NCI-H748 treated with DMSO at 0.1 percent for 48 hours (cell line): Measurements from ENCODE around the gene TTLL7.

Source experiments
- DNase-seq: peaks from one replicate; lab custom pipeline; 2025; lab: John Stamatoyannopoulos, UW

TTLL7 gene, protein sequence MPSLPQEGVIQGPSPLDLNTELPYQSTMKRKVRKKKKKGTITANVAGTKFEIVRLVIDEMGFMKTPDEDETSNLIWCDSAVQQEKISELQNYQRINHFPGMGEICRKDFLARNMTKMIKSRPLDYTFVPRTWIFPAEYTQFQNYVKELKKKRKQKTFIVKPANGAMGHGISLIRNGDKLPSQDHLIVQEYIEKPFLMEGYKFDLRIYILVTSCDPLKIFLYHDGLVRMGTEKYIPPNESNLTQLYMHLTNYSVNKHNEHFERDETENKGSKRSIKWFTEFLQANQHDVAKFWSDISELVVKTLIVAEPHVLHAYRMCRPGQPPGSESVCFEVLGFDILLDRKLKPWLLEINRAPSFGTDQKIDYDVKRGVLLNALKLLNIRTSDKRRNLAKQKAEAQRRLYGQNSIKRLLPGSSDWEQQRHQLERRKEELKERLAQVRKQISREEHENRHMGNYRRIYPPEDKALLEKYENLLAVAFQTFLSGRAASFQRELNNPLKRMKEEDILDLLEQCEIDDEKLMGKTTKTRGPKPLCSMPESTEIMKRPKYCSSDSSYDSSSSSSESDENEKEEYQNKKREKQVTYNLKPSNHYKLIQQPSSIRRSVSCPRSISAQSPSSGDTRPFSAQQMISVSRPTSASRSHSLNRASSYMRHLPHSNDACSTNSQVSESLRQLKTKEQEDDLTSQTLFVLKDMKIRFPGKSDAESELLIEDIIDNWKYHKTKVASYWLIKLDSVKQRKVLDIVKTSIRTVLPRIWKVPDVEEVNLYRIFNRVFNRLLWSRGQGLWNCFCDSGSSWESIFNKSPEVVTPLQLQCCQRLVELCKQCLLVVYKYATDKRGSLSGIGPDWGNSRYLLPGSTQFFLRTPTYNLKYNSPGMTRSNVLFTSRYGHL

DNA sequence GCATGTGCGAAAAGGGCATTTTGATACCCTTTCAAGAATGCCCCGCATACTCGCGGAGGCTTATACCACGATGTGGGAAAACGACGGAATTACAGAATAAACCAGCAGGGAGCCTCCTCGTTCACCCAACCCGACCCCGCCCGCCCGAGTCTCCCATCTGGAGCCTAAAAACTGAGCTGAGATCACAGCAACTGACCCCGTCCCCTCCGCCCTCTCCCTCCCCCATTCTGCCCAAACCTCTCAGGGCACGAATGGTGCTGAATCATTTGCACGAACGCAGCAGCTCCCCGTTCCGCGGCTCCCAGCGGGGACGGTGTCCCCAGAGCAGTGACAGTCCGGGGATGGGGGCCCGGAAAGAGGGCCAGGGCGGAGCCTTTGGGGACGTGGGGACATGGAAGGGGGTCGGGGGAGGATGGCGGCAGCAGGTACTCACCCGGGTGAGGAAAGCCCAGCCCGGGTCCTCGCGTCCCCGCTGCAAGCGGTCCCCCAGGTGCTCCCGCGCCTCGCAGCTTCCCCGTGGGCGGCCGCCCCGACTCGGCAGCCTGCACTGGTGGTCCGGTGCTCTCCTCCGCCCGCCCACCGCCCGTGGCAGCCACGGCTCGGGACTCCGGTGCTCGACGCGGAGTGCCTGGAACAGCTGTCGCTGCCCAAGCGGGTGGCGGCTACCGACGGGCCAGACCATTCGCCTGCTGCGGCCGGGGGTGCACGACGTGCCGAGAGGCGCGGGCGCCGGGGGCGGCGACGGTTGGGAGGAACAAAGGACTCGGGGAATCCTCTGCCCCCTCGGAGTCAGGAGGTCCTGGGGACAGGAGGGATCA lies at the start of gene TTLL7:
TTLL7 (minus strand) TSS at position 635 of the 818 bp plus-strand sequence. CDS start 46,921 bp downstream, outside the sequence.
- DNase-seq = peak; percentile 65

DNA sequence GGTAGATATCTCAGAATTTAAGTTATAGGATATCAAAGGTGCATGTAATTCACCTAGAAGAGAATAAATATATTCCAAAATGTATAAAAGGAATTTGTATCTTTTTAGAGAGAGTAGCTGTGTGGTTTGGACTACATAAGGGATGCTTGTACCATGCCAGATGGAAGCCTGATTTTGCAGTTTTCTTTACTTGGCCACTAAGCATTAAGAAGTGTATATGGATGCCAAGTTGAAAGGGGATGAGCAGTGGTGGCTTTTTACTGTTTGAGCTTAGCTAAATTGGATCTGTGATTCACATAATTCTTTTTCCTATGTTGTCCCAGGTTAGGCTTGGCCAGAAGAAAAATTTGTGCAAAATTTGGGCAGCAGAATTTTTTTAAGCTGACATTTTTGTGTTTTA lies 43.5 kb upstream of the TTLL7 start:
- DNase-seq = no peak

DNA sequence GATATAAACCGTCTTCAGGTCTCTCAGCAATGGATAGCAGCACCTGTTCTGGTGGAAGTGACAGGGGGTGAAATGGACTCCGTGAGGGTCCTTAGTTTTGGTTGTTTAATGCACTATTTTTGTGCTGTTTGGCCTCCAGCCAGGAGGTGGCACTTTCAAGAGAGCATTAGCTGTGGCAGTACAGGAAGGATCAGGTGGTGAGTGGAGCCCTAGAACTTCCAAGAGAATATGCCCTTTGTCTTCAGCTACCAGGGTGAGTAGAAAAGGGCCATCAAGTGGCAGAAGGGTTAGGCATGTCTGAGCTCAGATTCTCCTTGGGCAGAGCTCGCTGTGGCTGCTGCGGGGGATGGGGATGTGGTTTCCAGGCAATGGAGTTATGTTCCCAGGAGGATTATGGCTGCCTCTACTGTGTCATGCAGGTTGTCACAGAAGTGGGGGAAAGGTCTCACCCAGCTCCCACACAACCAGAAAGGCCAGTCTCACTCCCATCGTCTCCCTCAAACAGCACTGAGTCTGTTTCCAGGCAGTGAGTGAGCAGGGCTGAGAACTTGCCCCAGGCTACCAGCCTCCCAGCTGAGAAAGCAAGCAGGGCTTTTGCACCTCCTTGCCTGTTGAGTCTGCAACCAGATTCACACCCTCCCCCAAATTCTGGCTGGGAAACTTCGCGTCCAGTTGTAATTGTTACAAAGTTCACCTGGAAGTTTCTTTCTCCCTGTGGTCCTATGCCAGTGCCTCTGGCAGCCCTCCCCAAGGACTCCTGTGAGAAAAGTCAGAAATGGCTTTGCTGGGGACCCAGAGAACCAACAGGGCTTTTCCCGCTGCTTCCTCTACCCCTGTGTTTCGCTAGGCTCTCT lies 39.1 kb upstream of the TTLL7 start:
- no peak for DNase-seq

DNA sequence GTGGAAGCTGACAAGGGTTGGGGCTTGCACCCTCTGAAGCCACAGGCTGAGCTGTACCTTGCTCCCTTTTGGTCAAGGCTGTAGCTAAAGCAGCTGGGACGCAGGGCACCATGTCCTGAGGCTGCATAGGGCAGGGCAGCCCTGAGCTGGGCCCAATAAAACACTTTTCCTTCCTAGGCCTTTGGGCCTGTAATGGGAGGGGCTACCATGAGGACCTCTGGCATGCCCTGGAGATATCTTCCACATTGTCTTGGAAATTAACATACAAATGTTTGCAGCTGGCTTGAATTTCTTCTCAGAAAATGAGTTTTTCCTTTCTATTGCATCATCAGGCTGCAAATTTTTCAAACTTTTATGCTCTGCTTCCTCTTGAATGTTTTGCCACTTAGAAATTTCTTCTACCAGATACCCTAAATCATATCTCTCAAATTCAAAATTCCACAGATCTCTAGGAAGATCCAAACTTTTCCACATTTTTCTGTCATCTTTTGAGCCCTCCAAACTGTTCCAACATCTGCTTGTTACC lies 32.9 kb upstream of the TTLL7 start:
- DNase-seq = no peak

DNA sequence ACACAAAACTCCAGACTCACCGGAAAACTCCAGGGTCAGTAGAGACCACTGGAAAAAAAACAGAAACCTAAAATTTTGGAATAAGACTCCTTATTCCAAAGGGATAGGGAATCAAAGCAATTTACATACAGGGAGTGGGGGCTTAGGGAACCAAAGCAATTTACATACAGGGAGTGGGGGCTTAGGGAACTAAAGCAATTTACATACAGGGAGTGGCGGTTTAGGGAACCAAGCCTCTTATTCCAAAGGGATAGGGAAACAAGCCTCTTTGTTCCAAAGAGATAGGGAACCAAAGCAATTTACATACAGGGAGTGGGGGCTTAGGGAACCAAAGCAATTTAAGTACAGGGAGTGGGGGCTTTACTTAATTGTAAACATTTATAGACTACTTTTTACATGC lies 28.4 kb upstream of the TTLL7 start:
- DNase-seq = no peak

DNA sequence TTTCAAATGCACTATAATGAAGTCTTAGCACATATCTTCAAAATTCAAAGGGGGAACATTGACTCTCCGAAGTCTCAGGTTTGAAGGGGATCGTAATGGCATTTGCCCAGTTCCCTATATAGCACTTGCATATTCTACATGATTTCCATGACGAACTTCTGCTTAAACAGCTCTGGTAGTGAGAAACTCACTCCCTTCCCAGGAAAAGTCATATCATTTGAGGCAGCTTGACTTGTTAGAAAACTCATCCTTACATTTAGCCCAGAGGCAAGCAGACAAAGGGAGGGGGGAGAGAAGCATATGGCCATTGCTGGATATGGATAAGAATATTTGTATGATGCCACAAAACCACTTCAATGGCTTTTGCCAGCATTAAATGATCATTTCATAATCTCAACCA lies 27.0 kb upstream of the TTLL7 start:
- no peak for DNase-seq

DNA sequence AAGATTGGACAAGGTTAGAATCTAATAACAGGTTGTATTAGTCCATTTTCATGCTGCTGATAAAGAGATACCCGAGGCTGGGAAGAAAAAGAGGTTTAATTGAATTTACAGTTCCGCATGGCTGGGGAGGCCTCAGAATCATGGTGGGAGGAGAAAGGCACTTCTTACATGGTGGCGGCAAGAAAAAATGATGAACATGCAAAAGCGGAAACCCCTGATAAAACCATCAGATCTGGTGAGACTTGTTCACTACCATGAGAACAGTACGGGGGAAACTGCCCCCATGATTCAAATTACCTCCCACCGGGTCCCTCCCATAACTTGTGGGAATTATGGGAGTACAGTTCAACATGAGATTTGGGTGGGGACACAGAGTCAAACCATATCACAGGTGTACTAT lies 22.9 kb upstream of the TTLL7 start:
- DNase-seq = no peak

DNA sequence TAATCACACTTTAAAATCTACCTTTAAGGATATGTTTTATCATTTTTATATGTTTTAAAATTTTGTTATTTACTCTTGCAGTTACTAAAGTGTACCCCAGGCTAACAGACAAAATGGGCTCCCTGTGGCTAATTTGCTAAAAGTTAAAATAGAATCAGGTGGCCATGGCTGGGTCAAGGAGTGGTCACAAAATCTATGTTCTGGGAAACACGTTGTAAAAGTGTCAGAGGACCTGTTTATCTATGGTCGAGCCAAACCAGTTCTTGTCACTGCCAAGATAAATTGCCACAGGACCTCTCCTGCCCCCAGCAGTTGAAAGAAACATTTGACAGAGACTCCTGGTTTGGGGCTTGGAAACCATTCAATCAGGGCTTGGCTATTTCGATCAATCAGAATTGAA lies 21.2 kb upstream of the TTLL7 start:
- peak; percentile 35 for DNase-seq

DNA sequence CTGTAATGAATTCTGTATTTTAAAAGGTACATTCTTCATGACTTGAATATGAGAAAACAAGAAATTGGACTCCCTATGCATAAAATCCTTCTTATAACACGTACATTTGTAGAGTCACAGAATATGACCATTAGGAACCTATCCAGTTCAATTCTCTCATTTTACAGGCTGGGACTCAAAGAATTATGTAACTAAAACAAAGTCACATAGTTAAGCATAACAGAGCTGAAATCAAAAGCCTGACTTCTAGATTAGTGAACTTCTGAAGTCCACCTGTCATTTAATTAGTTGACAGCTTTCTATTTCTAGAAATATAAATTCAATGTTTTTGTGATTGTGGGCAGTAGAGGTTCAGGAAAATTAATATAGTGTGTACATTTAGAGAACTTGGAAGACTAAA lies 20.3 kb upstream of the TTLL7 start:
- DNase-seq = no peak

DNA sequence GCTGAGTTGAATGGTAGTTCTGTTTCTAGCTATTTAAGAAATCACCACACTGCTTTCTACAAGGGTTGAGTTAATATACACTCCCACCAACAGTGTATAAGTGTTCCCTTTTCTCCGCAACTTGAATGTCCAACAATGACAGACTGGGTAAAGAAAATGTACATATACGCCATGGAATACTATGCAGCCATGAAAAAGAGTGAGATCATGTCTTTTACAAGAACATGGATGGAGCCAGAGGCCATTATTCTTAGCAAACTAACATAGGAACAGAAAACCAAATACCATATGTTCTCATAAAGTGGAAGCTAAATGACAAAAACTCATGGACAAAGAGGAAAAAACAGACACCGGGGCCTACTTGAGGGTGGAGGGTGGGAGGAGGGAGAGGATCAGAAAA lies 14.8 kb upstream of the TTLL7 start:
- no peak for DNase-seq

DNA sequence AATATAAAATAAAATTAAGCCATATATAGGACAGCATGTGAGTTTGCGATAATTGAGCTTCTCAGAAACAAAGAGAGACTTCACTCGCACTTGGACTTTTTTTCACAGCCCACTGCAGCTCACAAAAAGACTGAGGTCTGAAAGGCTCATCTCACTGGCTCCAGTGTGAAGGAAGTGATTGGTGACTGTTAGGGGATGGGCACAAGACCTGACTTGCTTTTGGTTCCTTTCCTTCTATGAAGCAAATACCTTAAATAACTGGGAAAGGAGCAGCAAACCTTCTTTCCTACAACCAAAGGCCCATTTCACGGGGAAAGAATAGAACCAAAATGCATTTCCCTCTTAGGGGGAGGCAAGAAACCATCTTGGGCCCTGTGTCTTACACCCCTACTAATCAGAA lies 13.1 kb upstream of the TTLL7 start:
- no peak for DNase-seq

DNA sequence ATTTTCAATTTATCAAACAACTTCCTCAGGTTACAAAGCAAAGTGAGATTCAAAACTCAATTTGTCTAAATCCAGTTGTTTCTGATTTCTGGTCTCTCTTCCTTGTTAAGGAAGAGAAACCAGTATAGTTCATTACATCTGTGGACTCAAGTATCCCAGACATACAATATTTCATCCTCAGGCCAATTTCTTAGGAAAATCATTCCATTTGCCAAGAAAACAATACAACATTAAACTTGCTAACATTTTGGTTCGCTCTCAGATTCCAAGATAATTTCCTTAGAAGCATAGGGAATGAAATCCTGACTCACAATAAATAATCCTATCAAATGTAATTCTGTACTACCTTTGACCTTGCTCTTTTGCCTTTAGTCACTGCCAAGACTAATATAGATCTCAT lies 11.2 kb upstream of the TTLL7 start:
- DNase-seq = no peak

DNA sequence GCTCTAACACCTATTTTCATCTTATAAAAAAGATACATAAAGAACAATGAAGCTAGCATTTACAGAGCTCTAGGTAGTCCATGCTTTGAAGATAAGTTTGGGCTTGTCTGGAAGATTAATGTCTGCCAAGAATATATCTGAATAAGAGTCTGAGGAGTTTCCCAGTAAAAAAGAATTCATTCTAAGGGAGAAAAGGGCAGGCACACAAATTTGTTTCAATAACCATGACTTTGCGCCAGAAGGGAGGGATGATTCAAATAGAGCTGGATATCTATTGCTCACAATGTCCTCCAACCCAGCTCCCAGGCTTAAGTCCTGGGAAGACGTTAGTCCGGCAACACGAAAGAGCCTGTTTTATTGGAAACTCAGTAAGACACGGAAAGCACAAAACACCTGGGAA lies 9.7 kb upstream of the TTLL7 start:
- no peak for DNase-seq

DNA sequence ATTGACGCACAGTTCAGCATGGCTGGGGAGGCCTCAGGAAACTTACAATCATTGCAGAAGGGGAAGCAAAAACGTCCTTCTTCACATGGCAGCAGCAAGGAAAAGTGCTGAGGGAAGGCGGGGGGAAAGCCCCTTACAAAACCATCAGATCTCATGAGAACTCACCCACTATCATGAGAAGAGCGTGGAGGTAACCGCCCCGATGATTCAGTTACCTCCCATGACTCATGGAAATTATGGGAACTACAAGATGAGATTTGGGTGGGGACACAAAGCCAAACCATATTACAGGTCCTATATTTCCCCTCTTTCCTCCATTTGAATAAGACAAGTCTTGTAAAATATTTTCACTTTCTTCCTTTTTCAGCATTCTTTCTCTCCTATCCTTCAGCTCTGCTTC lies 7.7 kb upstream of the TTLL7 start:
- DNase-seq = no peak

DNA sequence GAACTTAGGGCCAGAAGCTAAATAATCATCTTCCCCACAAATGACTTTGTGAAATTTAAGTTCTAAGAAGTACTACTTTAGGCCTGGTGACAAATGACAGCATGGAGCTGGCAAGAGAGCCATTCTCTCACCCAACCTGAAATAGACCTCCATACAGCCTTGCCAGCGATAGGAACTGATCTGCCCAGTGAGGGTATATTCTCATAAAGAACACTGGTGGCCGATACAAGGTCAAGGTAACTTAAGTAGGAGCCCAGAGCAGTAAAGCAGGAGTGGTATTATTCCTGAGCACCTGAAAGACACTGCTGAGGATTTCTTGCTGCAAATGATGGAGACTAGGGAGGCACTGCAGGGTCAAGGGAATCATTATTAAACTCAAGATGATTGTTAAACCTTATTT lies 2.6 kb upstream of the TTLL7 start:
- no peak for DNase-seq

DNA sequence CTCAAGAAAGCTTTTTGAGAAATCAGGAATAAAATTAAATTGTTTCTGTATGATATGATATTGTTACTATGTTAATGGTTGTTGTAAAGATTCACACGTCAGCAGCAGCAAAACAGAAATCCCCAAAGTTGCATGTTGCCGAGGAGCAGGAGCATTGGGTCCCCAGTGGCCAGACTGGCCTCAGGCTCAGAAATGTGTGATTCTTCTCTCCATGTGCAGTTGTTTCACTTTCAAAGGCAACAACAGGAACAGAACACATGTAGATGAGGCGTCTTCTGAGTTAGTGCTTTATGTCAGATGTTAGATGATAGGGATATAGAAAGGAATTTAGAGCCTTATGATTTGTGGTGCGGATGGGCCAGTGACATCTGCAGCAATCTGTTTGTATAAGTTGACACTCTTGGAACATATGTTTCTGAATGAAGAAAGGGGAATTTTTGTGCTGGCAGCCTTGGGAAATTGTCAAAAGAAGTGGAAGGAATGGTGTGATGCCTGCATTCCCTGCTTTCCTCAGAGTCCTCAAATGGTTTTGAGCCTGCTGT lies 2.1 kb upstream of the TTLL7 start:
- DNase-seq = no peak

DNA sequence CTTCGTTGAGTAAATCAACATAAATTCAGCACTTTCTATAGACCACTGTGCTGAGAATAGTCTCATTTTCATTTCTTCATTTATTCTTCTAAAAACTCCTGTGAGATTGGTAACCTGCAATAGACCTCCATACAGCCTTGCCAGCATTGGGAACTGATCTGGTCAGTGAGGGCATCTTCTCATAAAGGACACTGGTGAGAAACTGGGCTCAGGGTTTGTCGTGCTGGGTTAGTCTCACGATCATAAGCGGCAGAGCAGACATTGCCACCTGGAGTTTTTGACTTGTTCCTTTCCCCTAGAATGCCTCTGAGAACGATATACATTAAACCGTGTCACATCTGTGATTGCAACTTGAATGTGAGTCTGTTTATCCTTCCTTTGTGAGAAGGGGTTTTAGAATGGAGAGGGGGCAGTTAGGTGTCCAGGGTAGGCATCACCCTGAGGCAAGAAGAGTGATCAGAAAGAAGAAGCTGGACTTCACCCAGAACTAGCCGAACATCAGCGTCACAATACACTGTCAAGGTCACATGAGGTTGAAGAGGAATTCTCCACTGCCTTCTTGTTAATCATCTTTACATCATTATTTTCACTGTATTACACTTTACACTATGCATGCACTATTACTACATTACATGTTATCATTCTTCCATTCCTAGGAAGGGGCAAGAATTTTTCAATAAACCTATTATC lies 1.4 kb upstream of the TTLL7 start:
- no peak for DNase-seq

DNA sequence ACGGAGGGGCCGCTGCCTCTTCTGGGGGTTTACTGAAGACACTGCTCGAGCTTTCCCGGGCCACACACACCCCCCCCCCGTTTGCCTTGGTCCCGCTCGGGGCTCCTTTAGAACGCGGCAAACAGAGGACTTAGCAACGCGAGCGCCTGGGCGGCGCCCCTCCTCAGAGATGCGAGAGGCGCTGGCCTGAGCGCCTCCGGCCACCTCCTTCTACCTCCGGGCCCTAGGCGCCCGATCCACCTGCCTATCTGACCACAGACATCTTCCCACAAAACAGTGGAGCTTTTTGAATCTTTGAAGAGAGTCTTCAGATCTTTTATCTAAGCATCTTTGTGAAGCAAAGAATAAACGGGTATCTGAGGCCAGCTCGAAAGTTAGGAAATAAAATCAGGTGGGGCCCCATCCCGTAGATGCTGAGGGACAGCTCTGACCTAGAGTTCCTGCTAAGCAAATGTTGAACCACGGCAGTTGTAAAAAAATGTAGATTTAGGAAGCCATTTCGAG lies 436 bp upstream of the TTLL7 start:
- peak; percentile 65 for DNase-seq

DNA sequence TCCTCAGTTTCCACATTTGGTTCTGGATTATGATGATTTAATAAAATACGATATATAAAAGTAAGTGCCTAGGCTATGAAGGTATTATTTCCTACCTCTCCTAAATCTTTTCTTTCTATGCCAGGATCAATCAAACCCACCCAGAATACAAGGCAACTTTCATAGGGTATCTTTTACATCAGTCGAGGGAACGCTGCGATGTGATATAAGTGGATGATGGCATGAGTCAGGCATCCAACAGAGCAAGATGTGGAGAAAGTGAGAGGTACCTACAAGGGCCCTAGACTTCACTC lies 781 bp downstream of the TTLL7 start:
- DNase-seq = peak; percentile 14

DNA sequence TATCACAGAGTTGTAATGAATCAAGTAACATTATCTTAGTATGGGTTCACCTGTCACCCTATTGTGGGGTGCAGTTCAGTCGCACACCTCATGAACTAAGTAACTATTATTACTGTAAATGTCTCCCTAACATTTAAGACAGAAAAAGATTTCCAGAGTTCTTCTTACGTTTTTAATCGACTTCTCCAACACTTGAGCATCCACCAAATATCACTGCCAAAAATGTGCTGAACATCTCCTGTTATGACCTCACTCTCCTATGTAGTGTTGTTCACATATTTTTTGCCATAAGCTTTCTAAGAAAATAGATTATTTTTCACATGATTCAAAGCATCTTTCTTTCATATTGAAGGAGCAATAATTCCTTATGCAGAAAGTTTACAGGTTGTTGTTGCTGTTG lies 1.3 kb downstream of the TTLL7 start:
- DNase-seq = no peak
